K562 (cell line): ENCODE measurements around the gene UROD. TPM values are rescaled to one million over a fixed set of nuclear protein-coding genes. Genes with fewer than 3 reads are reported as not detected.

Experiments used
- CREBBP ChIP-seq: IDR thresholded peaks from one replicate; pipeline ENCODE4 v1.6.1; 2012; ENCODE audit warnings: low read depth, mild to moderate bottlenecking, control low read depth, inconsistent platforms, low read length
- CTBP1 ChIP-seq: fragments of 450-650 bp; IDR thresholded peaks from 2 replicates; pipeline ENCODE4 v1.6.1; 2016; ENCODE audit warnings: borderline replicate concordance
- FOXM1 ChIP-seq, 2 experiments: fragments of 450-650 bp in 1 of 2; sonication (generic) in 1 of 2; formaldehyde crosslinking in 1 of 2; IDR thresholded peaks; 2 replicates each; pipeline versions ENCODE4 v1.6.1 to v1.9.0; 2017 to 2022; ENCODE audit warnings: low read depth in 2 of 2, mild to moderate bottlenecking in 2 of 2, missing genetic modification reagents in 1 of 2, moderate library complexity in 1 of 2
- HDAC1 ChIP-seq, 2 experiments: fragments of 450-650 bp; IDR thresholded peaks; 2 replicates each; pipeline ENCODE4 v1.6.1; 2016 to 2017; ENCODE audit warnings: inconsistent platforms in 1 of 2, mild to moderate bottlenecking in 1 of 2, moderate library complexity in 1 of 2
- HDGF ChIP-seq: fragments of 450-650 bp; IDR thresholded peaks from 2 replicates; pipeline ENCODE4 v1.6.1; 2016
- HOMEZ ChIP-seq: fragments of 250-450 bp; sonication (Bioruptor Pico); IDR thresholded peaks from 2 replicates; pipeline ENCODE4 v1.4.0; 2020; ENCODE audit warnings: mild to moderate bottlenecking, moderate library complexity
- ID3 ChIP-seq, 2 experiments: fragments of 250-450 bp in 1 of 2; fragments of 450-650 bp in 1 of 2; sonication (Bioruptor Pico) in 1 of 2; IDR thresholded peaks; 2 replicates each; pipeline versions ENCODE4 v1.6.1 to v1.8.0; 2016 to 2021; ENCODE audit warnings: mild to moderate bottlenecking in 2 of 2, moderate library complexity in 2 of 2, missing compliant biosample characterization in 1 of 2, missing genetic modification characterization in 1 of 2
- KDM1A ChIP-seq, 2 experiments: fragments of 450-650 bp; IDR thresholded peaks; 2 replicates each; pipeline ENCODE4 v1.6.1; 2016; ENCODE audit warnings: mild to moderate bottlenecking in 2 of 2
- NELFE ChIP-seq: IDR thresholded peaks from 2 replicates; pipeline ENCODE4 v1.6.1; 2011; ENCODE audit warnings: mild to moderate bottlenecking; ENCODE audit not compliant: insufficient read depth, insufficient read length
- NRF1 ChIP-seq, 2 experiments: fragments of 450-650 bp; IDR thresholded peaks in 1 of 2; conservative IDR thresholded peaks in 1 of 2; 2 replicates each; pipeline ENCODE4 v1.6.1; 2014; ENCODE audit warnings: mild to moderate bottlenecking in 2 of 2
- OTX1 ChIP-seq: fragments of 450-650 bp; formaldehyde crosslinking; IDR thresholded peaks from 2 replicates; pipeline ENCODE4 v1.4.0; 2022; ENCODE audit warnings: mild to moderate bottlenecking
- POLR2H ChIP-seq: IDR thresholded peaks from 2 replicates; pipeline ENCODE4 v1.6.1; 2016; ENCODE audit warnings: missing genetic modification characterization, low read depth, mild to moderate bottlenecking, control low read depth, missing compliant biosample characterization, moderate library complexity
- PRMT5 ChIP-seq: sonication (generic); formaldehyde crosslinking; IDR thresholded peaks from 2 replicates; pipeline ENCODE4 v1.5.0; 2020; ENCODE audit warnings: missing genetic modification reagents
- SMC3 ChIP-seq: conservative IDR thresholded peaks from 2 replicates; pipeline ENCODE4 v1.6.1; 2011; ENCODE audit warnings: low read depth, low read length, improper control_type of control experiment; ENCODE audit not compliant: insufficient read depth
- TAF7 ChIP-seq: fragments of 450-650 bp; IDR thresholded peaks from 2 replicates; pipeline ENCODE4 v1.6.1; 2016; ENCODE audit warnings: missing genetic modification characterization, missing compliant biosample characterization
- ZFX ChIP-seq: sonication (generic); formaldehyde crosslinking; IDR thresholded peaks from 2 replicates; pipeline ENCODE4 v1.8.0; 2022; ENCODE audit warnings: mild to moderate bottlenecking, missing genetic modification reagents, moderate library complexity
- ZNF384 ChIP-seq: IDR thresholded peaks from 2 replicates; pipeline ENCODE4 v1.6.1; 2012; ENCODE audit warnings: low read depth, low read length, improper control_type of control experiment
- ZNF583 ChIP-seq: fragments of 250-450 bp; sonication (Bioruptor Pico); IDR thresholded peaks from 2 replicates; pipeline ENCODE4 v1.4.0; 2020
- polyA plus RNA-seq, 8 experiments: library from polyadenylated mRNA; depleted of rRNA in 4 of 8; stranded (reverse) in 5 of 8; unstranded in 3 of 8; fragments of >200 nt; fragmentation: Nextera tagmentation in 2 of 8; fragmentation: Illumina TruSeq in 1 of 8; extraction: Ambion mirVana in 2 of 8; extraction: Trizol in 1 of 8; gene quantifications; 2 replicates each; pipeline versions ENCODE4 v1.2.1 to v1.2.3, GENCODE V29; 2011 to 2014; ENCODE audit warnings: inconsistent platforms in 1 of 8, missing spikeins in 1 of 8
- total RNA-seq, 7 experiments: library from RNA; depleted of rRNA in 6 of 7; stranded (reverse); fragments of >200 nt in 6 of 7; fragmentation: Illumina TruSeq in 2 of 7; extraction: Trizol in 2 of 7; gene quantifications; 2 replicates each; pipeline versions ENCODE4 v1.2.1 to v1.2.3, GENCODE V29; 2011 to 2021; ENCODE audit warnings: low replicate concordance in 1 of 7
- TF ChIP-seq, protein P1 (sequence below): fragments of 450-650 bp; formaldehyde crosslinking; IDR thresholded peaks from 2 replicates; pipeline ENCODE4 v1.4.0; 2020; ENCODE audit warnings: mild to moderate bottlenecking, moderate library complexity
- TF ChIP-seq, protein P2 (sequence below): fragments of 450-650 bp; IDR thresholded peaks from 2 replicates; pipeline ENCODE4 v1.6.1; 2016; ENCODE audit warnings: antibody characterized with exemption
- TF ChIP-seq, protein P3 (sequence below), 2 experiments: IDR thresholded peaks; 2 replicates each; pipeline ENCODE4 v1.6.1; 2011; ENCODE audit warnings: borderline replicate concordance in 1 of 2, control low read depth in 1 of 2, low read depth in 1 of 2, low read length in 1 of 2, mild to moderate bottlenecking in 1 of 2, mixed read lengths in 1 of 2, moderate library complexity in 1 of 2; ENCODE audit not compliant: insufficient read depth in 1 of 2, insufficient read length in 1 of 2, poor library complexity in 1 of 2, severe bottlenecking in 1 of 2; ENCODE audit errors: extremely low read depth in 1 of 2

UROD gene
- total and polyA plus RNA-seq, 9 of the 15 experiments (the other 6 are each of a cell fraction or from before 2014, with no cell fraction given) = 533 to 2,933 (median 1,100) TPM

- TF ChIP-seq, protein P1, sequence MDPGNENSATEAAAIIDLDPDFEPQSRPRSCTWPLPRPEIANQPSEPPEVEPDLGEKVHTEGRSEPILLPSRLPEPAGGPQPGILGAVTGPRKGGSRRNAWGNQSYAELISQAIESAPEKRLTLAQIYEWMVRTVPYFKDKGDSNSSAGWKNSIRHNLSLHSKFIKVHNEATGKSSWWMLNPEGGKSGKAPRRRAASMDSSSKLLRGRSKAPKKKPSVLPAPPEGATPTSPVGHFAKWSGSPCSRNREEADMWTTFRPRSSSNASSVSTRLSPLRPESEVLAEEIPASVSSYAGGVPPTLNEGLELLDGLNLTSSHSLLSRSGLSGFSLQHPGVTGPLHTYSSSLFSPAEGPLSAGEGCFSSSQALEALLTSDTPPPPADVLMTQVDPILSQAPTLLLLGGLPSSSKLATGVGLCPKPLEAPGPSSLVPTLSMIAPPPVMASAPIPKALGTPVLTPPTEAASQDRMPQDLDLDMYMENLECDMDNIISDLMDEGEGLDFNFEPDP = peak; percentile 73; the same call in 1 of the 2 replicates
- TF ChIP-seq SMC3 (0 out of 2 replicates have a peak, but pooled peaks have one; percentile 10), TAF7 (tag) (peak; percentile 88), HDAC1 (IDR thresholded peaks at IDR 0.05) (peak in 1 of 2 experiments; percentile 92; a peak in 2 of 4 replicates), ZFX (CRISPR knock-in tag) (no peak), HDGF (no peak), ZNF583 (CRISPR knock-in tag) (0 out of 2 replicates have a peak, but pooled peaks have one; percentile 18), ZNF384 (no peak), CTBP1 (0 out of 2 replicates have a peak, but pooled peaks have one; percentile 2), KDM1A (IDR thresholded peaks at IDR 0.05) (no peak), ID3 (CRISPR knock-in tag; IDR thresholded peaks at IDR 0.05) (no peak), ID3 (tag; IDR thresholded peaks at IDR 0.05) (peak; percentile 80), PRMT5 (no peak), HOMEZ (CRISPR knock-in tag) (peak; percentile 17; the same call in 1 of the 2 replicates), NRF1 (conservative IDR thresholded peaks at IDR 0.05 in 1 of 2, IDR thresholded peaks at IDR 0.05 in 1 of 2) (no peak), NELFE (no peak), POLR2H (peak; percentile 97), OTX1 (CRISPR knock-in tag) (no peak), CREBBP (no peak), FOXM1 (IDR thresholded peaks at IDR 0.05; ENCODE audit: low read depth) (peak; percentile 93), FOXM1 (CRISPR knock-in tag; IDR thresholded peaks at IDR 0.05; ENCODE audit: low read depth) (no peak)
- TF ChIP-seq, protein P2, sequence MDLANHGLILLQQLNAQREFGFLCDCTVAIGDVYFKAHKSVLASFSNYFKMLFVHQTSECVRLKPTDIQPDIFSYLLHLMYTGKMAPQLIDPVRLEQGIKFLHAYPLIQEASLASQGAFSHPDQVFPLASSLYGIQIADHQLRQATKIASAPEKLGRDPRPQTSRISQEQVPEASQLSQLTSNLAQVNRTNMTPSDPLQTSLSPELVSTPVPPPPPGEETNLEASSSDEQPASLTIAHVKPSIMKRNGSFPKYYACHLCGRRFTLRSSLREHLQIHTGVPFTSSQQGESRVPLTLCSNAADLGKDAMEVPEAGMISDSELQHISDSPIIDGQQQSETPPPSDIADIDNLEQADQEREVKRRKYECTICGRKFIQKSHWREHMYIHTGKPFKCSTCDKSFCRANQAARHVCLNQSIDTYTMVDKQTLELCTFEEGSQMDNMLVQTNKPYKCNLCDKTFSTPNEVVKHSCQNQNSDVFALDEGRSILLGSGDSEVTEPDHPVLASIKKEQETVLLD = no peak
- TF ChIP-seq, protein P3, sequence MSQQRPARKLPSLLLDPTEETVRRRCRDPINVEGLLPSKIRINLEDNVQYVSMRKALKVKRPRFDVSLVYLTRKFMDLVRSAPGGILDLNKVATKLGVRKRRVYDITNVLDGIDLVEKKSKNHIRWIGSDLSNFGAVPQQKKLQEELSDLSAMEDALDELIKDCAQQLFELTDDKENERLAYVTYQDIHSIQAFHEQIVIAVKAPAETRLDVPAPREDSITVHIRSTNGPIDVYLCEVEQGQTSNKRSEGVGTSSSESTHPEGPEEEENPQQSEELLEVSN (IDR thresholded peaks at IDR 0.05; ENCODE audit: borderline replicate concordance in 1 of 2, extremely low read depth in 1 of 2, insufficient read depth in 1 of 2, insufficient read length in 1 of 2, low read depth in 1 of 2, low read length in 1 of 2, poor library complexity in 1 of 2, severe bottlenecking in 1 of 2) = peak in 1 of 2 experiments; percentile 86
These were observed at the start of gene UROD (continued) for GRCh38 chr1:45011837-45012638.
